ENCODE data around the gene GDPD1.
"Not testable (repeated sequence)": the region's sequence is repeated elsewhere in the genome, so short reads cannot be mapped to it uniquely, and the experiment has no call there.

Gene GDPD1

DNA sequence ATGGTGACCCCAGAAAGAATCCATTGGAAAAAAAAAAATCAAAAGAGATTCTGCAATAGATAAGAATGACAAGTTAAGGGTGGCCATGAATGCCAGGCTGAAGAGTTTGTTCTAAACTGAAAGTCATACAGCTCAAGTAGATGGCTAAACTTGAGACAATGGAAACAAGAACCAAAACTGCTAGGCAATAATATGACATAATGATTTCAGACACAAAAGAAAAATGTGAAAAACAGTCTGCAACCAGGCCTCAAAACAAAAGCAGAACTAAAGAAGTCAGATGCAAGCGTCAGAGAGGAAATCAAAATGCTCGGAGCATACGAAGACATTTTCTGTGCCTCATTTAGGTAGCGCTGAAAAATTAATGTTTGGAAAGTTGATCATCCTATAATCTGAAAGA, 56.7 kb downstream of the GDPD1 start:
- TF ChIP-seq, protein P1, sequence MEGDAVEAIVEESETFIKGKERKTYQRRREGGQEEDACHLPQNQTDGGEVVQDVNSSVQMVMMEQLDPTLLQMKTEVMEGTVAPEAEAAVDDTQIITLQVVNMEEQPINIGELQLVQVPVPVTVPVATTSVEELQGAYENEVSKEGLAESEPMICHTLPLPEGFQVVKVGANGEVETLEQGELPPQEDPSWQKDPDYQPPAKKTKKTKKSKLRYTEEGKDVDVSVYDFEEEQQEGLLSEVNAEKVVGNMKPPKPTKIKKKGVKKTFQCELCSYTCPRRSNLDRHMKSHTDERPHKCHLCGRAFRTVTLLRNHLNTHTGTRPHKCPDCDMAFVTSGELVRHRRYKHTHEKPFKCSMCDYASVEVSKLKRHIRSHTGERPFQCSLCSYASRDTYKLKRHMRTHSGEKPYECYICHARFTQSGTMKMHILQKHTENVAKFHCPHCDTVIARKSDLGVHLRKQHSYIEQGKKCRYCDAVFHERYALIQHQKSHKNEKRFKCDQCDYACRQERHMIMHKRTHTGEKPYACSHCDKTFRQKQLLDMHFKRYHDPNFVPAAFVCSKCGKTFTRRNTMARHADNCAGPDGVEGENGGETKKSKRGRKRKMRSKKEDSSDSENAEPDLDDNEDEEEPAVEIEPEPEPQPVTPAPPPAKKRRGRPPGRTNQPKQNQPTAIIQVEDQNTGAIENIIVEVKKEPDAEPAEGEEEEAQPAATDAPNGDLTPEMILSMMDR (conservative IDR thresholded peaks at IDR 0.05; ENCODE audit: low read length) = no peak
- no peak for DNase-seq (ENCODE audit: low read depth)
- H3K4me3 ChIP-seq (ENCODE audit: low read length) = no peak overlapping the region

DNA sequence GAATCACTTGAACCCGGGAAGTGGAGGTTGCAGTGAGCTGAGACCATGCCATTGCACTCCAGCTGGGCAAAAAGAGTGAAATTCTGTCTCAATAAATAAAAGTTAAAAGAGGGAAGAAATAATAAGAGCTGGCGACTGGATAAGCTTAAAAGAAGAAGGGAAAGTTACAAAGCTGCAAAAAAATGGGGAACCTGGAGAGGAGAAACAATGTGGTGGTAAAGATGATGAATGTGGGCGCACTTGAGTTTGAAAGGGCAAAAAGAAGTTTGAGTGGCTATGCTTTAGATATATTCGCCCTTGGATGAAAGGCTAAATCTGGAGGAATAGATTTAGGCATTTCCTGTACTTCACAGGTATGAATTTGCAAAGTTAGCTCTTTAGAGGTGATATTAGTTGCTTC, 58.1 kb downstream of the GDPD1 start:
- no peak overlapping the region for H3K4me3 ChIP-seq (ENCODE audit: low read length)
- no peak for DNase-seq (ENCODE audit: low read depth)
- TF ChIP-seq, protein P1 (conservative IDR thresholded peaks at IDR 0.05; ENCODE audit: low read length) = no peak

DNA sequence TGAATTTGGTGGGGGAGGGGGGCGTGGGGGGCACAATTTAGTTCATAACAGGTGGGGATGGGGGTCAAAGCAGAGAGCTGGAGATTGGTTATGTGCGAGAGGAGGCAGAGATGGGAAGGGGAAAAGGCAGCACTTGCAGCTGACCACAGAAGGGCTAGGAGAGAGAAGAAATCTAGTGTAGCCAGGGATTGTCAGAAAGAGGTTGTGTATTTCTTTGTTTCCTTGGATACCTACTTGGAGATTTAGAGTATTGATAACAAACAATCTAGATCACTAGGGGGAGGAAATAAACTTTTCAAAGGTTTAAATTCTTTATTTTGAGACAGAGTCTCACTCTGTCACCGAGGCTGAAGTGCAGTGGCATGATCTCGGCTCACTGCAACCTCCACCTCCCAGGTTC, 64.0 kb downstream of the GDPD1 start:
- DNase-seq (ENCODE audit: low read depth) = no peak
- no peak overlapping the region for H3K4me3 ChIP-seq (ENCODE audit: low read length)
- TF ChIP-seq, protein P1 (conservative IDR thresholded peaks at IDR 0.05; ENCODE audit: low read length) = no peak

DNA sequence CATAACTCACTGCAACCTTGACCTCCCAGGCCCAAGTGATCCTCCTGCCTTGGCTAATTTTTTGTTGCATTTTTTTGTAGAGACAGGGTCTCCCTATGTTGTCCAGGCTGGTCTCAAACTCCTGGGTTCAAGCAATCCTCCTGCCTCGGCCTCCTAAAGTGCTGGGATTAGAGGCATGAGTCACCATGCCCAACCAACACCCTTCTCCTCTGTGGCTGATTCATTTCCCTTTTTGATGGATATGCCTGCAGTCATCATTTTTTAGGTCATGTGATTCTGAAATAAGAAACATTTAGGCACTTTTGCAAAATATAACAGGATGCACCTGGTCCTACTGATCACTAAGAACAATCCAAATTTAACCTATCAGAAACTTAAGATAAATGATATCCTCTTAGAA, 67.1 kb downstream of the GDPD1 start:
- TF ChIP-seq, protein P1 (conservative IDR thresholded peaks at IDR 0.05; ENCODE audit: low read length) = no peak
- no peak for DNase-seq (ENCODE audit: low read depth)
- no peak overlapping the region for H3K4me3 ChIP-seq (ENCODE audit: low read length)

DNA sequence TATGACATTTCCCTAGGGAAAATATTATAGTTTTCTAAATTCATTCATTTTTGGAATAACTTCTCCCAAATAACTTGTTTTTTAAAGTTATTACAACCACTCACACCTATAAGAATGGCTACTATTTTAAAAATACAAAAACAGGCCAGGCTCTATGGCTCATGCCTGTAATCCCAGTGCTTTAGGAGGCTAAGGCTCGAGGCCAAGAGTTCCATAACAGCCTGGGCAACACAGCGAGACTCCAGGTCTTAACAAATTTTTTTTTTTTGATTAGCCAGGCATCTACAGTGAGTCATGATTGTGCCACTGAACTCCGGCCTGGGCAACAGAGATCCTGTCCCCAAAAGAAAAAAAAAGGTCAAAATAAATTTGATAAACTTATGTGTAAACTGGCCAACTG, 67.6 kb downstream of the GDPD1 start:
- DNase-seq (ENCODE audit: low read depth) = no peak
- H3K4me3 ChIP-seq (ENCODE audit: low read length) = no peak overlapping the region
- TF ChIP-seq, protein P1 (conservative IDR thresholded peaks at IDR 0.05; ENCODE audit: low read length) = no peak

DNA sequence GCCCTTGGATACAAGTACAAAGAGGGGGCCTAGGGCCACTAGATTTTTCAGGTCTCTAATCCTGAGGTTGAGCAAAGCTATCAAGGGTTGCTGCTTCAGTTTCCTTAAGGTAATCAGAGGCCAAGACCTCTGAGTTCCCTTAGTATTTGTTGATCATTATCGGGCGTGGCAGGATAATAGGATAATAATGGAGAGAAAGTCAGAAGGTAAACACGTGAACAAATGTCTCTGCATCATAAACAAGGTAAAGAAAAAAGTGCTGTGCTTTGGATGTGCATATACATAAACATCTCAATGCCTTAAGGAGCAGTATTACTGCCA, 69.6 kb downstream of the GDPD1 start:
- DNase-seq (ENCODE audit: low read depth) = no peak
- TF ChIP-seq, protein P1 (conservative IDR thresholded peaks at IDR 0.05; ENCODE audit: low read length) = no peak
- H3K4me3 ChIP-seq (ENCODE audit: low read length) = no peak overlapping the region

DNA sequence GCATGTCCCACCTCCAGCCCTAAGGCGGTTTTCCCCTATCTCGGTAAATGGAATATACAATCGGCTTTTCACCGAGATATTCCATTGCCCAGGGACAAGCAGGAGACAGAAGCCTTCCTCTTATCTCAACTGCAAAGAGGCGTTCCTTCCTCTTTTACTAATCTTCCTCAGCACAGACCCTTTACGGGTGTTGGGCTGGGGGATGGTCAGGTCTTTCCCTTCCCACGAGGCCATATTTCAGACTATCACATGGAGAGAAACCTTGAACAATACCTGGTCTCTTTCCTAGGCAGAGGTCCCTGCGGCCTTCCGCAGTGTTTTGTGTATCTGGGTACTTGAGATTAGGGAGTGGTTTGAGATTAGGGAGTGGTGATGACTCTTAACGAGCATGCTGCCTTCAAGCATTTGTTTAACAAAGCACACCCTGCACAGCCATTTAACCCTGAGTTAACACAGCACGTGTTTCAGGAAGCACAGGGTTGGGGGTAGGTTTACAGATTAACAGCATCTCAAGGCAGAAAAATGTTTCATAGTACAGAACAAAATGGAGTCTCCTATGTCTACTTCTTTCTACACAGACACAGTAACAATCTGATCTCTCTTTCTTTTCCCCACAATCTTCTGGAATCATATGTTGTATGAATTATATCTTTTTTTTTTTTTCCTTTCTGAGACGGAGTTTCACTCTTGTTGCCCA, 70.1 kb downstream of the GDPD1 start:
- not testable (repeated sequence) for DNase-seq (ENCODE audit: low read depth)

DNA sequence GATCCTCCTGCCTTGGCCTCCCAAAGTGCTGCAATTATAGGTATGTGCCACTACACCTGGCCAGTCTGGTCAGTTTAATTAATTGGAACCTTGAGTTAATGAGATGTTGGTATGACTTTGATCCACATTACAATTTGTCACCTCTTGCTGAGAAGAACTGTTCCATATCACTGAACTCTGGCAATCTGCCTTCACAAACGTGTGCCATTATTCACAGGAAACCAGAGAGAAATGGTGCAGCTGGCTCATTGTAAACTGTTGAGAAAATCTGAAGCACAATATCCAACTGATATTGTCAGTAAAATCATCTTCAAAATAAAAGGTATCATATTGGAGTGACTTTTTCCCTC, 71.8 kb downstream of the GDPD1 start:
- DNase-seq (ENCODE audit: low read depth) = no peak
- TF ChIP-seq, protein P1 (conservative IDR thresholded peaks at IDR 0.05; ENCODE audit: low read length) = no peak
- no peak overlapping the region for H3K4me3 ChIP-seq (ENCODE audit: low read length)

More for the DNA sequence above, 70.1 kb downstream of the GDPD1 start:
- H3K4me3 ChIP-seq (ENCODE audit: low read length) = not testable (repeated sequence)
